Transverse colon (tissue), 4 donors: ENCODE measurements around the gene CHKA.

Source experiments
- POLR2A ChIP-seq: fragments of 450-650 bp; IDR thresholded peaks from one replicate; pipeline ENCODE4 v1.6.1; 2016; ENCODE audit warnings: antibody characterized with exemption, mild to moderate bottlenecking, moderate library complexity
- POLR2AphosphoS5 ChIP-seq, 3 donors: sonication (generic); formaldehyde crosslinking; IDR thresholded peaks; one replicate each; pipeline ENCODE4 v1.6.1; 2016; ENCODE audit warnings: antibody characterized with exemption in 3 of 3
- TF ChIP-seq, protein P1 (sequence below), 5 experiments: fragments of 200-600 bp in 3 of 5; fragments of 450-650 bp in 2 of 5; sonication (generic) in 3 of 5; IDR thresholded peaks; 1 replicate in 2 of 5; 2 replicates in 3 of 5; pipeline ENCODE4 v1.5.1; 2016 to 2017; ENCODE audit warnings: antibody characterized with exemption in 5 of 5, inconsistent platforms in 3 of 5, mild to moderate bottlenecking in 2 of 5, moderate library complexity in 1 of 5

- TF ChIP-seq, protein P1, sequence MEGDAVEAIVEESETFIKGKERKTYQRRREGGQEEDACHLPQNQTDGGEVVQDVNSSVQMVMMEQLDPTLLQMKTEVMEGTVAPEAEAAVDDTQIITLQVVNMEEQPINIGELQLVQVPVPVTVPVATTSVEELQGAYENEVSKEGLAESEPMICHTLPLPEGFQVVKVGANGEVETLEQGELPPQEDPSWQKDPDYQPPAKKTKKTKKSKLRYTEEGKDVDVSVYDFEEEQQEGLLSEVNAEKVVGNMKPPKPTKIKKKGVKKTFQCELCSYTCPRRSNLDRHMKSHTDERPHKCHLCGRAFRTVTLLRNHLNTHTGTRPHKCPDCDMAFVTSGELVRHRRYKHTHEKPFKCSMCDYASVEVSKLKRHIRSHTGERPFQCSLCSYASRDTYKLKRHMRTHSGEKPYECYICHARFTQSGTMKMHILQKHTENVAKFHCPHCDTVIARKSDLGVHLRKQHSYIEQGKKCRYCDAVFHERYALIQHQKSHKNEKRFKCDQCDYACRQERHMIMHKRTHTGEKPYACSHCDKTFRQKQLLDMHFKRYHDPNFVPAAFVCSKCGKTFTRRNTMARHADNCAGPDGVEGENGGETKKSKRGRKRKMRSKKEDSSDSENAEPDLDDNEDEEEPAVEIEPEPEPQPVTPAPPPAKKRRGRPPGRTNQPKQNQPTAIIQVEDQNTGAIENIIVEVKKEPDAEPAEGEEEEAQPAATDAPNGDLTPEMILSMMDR (IDR thresholded peaks at IDR 0.05), result no peak
- TF ChIP-seq POLR2A, result peak; percentile 85
- peak; percentile 33 to 94 (median 89) for TF ChIP-seq POLR2AphosphoS5 (IDR thresholded peaks at IDR 0.05)
Measured at GRCh38 chr11:68146010-68146540, 24.9 kb upstream of the CHKA start.
